ENCODE results near the gene STK26.

The STK26 gene

GRCh38 chrX:132063334-132063733 lies 40.2 kb downstream of the STK26 start:
- DNase-seq (ENCODE audit: low read depth, low spot score), result no peak
- no peak overlapping the region for H3K4me3 ChIP-seq (ENCODE audit: low read depth, low read length)
- ChIA-PET CTCF (interaction anchor here (1.7 kb wide), 1 partner anchor 8 kb away, joined by 8 read pairs; no protein-coding TSS in a partner anchor), POLR2A (no interaction called here)
- no peak for TF ChIP-seq CTCF (IDR thresholded peaks at IDR 0.05; ENCODE audit: insufficient read depth, low read length, missing control alignments)

- ChIA-PET POLR2A (no interaction called here), CTCF (no interaction called here)
- no peak for DNase-seq (ENCODE audit: low read depth, low spot score)
- H3K4me3 ChIP-seq (ENCODE audit: low read depth, low read length), result no peak overlapping the region
- TF ChIP-seq CTCF (IDR thresholded peaks at IDR 0.05; ENCODE audit: insufficient read depth, low read length, missing control alignments), result no peak
Measured at GRCh38 chrX:132063862-132064261, 40.8 kb downstream of the STK26 start.

GRCh38 chrX:132068405-132068804 lies 45.3 kb downstream of the STK26 start:
- no peak overlapping the region for H3K4me3 ChIP-seq (ENCODE audit: low read depth, low read length)
- DNase-seq (ENCODE audit: low read depth, low spot score), result no peak
- TF ChIP-seq CTCF (IDR thresholded peaks at IDR 0.05; ENCODE audit: insufficient read depth, low read length, missing control alignments), result no peak
- CTCF ChIA-PET, result no interaction called here
- POLR2A ChIA-PET, result no interaction called here

GRCh38 chrX:132071254-132071653 lies 48.2 kb downstream of the STK26 start:
- H3K4me3 ChIP-seq (ENCODE audit: low read depth, low read length), result no peak overlapping the region
- ChIA-PET CTCF (interaction anchor here (0.6 to 3.5 kb wide), 10 partner anchors 8 to 601 kb away, joined by 3 to 31 read pairs (median 7); partner anchors contain the start of gene STK26), POLR2A (no interaction called here)
- no peak for DNase-seq (ENCODE audit: low read depth, low spot score)
- TF ChIP-seq CTCF (IDR thresholded peaks at IDR 0.05; ENCODE audit: insufficient read depth, low read length, missing control alignments), result no peak

GRCh38 chrX:132077414-132077813 lies 54.3 kb downstream of the STK26 start:
- CTCF ChIA-PET, result no interaction called here
- H3K4me3 ChIP-seq (ENCODE audit: low read depth, low read length), result no peak overlapping the region
- no peak for DNase-seq (ENCODE audit: low read depth, low spot score)
- POLR2A ChIA-PET, result no interaction called here
- TF ChIP-seq CTCF (IDR thresholded peaks at IDR 0.05; ENCODE audit: insufficient read depth, low read length, missing control alignments), result no peak

GRCh38 chrX:132077912-132078311 lies 54.8 kb downstream of the STK26 start:
- POLR2A ChIA-PET, result no interaction called here
- CTCF ChIA-PET, result interaction anchor here (1.1 to 2.3 kb wide), 2 partner anchors 15 to 236 kb away, joined by 3 to 6 read pairs; no protein-coding TSS in a partner anchor
- no peak overlapping the region for H3K4me3 ChIP-seq (ENCODE audit: low read depth, low read length)
- no peak for TF ChIP-seq CTCF (IDR thresholded peaks at IDR 0.05; ENCODE audit: insufficient read depth, low read length, missing control alignments)
- no peak for DNase-seq (ENCODE audit: low read depth, low spot score)

Data from AG04449 (cell line).